ENCODE data around the gene SAMD9. TPM values are rescaled to one million over a fixed set of nuclear protein-coding genes. Genes with fewer than 3 reads are reported as not detected.

SAMD9 gene
- total and polyA plus RNA-seq, 2 donors (not counting 3 experiments of a cell fraction or from before 2014, with no cell fraction given) = 0.92 to 6.8 TPM

DNA sequence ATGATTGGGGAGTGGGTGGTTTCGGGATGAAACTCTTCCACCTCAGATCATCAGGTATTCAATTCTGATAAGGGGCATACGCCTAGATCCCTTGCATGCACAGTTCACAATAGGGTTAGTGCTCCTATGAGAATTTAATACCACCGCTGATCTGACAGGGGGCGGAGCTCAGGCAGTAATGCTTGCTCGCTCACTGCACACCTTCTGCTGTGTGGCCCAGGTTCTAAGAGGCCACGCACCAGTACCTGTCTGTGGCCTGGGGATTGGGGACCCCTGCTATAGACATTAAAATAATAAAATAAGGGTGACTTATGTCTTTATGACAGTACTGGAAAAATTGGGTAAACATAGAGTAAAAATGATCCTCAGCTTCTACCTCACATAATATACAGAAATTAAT lies 66.1 kb downstream of the SAMD9 start:
- Histone ChIP-seq H3K9me1 (replicated peaks; ENCODE audit: control insufficient read depth, extremely low read depth, insufficient read depth, low read length) (no peaks in the 10 kb centered on the region), H3K27ac (ENCODE audit: insufficient read depth, low read depth, low read length) (no peak overlapping the region), H3K79me2 (ENCODE audit: control insufficient read depth, insufficient read depth, low read length) (no peaks in the 10 kb centered on the region), H3K9me3 (replicated peaks; ENCODE audit: control insufficient read depth, insufficient read depth, low read length) (no peaks in the 10 kb centered on the region), H3K4me1 (ENCODE audit: control insufficient read depth, extremely low read depth, insufficient read depth, low read length) (no peaks in the 10 kb centered on the region), H4K20me1 (replicated peaks; ENCODE audit: control insufficient read depth, extremely low read depth, insufficient read depth, low read length) (no peaks in the 10 kb centered on the region), H3K4me2 (ENCODE audit: insufficient read depth, low read length) (no peak overlapping the region), H3K36me3 (ENCODE audit: control insufficient read depth in 2 of 2, extremely low read depth in 1 of 2, insufficient read depth in 2 of 2, low read length in 2 of 2) (no peaks in the 10 kb centered on the region), H3K4me3 (replicated peaks in 1 of 3; ENCODE audit: insufficient read depth in 1 of 3, low read depth in 1 of 3, low read length in 3 of 3) (no peak overlapping the region), H2AFZ (ENCODE audit: low read depth, low read length) (no peak overlapping the region), H3K9ac (replicated peaks; ENCODE audit: extremely low read depth, insufficient read depth, low read length) (no peak overlapping the region), H3K27me3 (ENCODE audit: control insufficient read depth in 2 of 2, insufficient read depth in 2 of 2, low read length in 2 of 2) (no peaks in the 10 kb centered on the region)
- TF ChIP-seq FOS (IDR thresholded peaks at IDR 0.05; ENCODE audit: borderline replicate concordance, insufficient read depth, low read length) (no peak), POLR2A (IDR thresholded peaks at IDR 0.05; ENCODE audit: low read depth, low read length) (no peak), JUN (IDR thresholded peaks at IDR 0.05; ENCODE audit: borderline replicate concordance, insufficient read depth, insufficient read length, low read depth) (no peak), MYC (IDR thresholded peaks at IDR 0.05; ENCODE audit: low read depth, low read length) (no peak), GATA2 (IDR thresholded peaks at IDR 0.05; ENCODE audit: insufficient read depth, insufficient read length, low read depth, low read length) (no peak), POLR2AphosphoS5 (IDR thresholded peaks at IDR 0.05; ENCODE audit: insufficient read depth, low read depth, low read length) (no peak), EZH2 (IDR thresholded peaks at IDR 0.05; ENCODE audit: borderline replicate concordance, low read depth, low read length, severe bottlenecking) (no peak)
- TF ChIP-seq, protein P1, sequence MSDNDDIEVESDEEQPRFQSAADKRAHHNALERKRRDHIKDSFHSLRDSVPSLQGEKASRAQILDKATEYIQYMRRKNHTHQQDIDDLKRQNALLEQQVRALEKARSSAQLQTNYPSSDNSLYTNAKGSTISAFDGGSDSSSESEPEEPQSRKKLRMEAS (IDR thresholded peaks at IDR 0.05; ENCODE audit: insufficient read depth, insufficient read length) = no peak
- TF ChIP-seq, protein P2, sequence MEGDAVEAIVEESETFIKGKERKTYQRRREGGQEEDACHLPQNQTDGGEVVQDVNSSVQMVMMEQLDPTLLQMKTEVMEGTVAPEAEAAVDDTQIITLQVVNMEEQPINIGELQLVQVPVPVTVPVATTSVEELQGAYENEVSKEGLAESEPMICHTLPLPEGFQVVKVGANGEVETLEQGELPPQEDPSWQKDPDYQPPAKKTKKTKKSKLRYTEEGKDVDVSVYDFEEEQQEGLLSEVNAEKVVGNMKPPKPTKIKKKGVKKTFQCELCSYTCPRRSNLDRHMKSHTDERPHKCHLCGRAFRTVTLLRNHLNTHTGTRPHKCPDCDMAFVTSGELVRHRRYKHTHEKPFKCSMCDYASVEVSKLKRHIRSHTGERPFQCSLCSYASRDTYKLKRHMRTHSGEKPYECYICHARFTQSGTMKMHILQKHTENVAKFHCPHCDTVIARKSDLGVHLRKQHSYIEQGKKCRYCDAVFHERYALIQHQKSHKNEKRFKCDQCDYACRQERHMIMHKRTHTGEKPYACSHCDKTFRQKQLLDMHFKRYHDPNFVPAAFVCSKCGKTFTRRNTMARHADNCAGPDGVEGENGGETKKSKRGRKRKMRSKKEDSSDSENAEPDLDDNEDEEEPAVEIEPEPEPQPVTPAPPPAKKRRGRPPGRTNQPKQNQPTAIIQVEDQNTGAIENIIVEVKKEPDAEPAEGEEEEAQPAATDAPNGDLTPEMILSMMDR (IDR thresholded peaks at IDR 0.05; ENCODE audit: extremely low read depth in 1 of 2, insufficient read depth in 1 of 2, low read depth in 1 of 2, low read length in 2 of 2) = no peak
- ChIA-PET POLR2A (no interaction called here), CTCF (interaction anchor here (1.0 kb wide), 1 partner anchor 356 kb away, joined by 3 read pairs; no protein-coding TSS in a partner anchor)
- intact Hi-C loops (cut with micrococcal nuclease) (no loop called here), dilution Hi-C loops (cut with MboI; ENCODE audit: extremely low pct_ligation_motif_present, low sequenced_read_pairs) (no loop called here)
- no TSS peak for BruUV-seq (replicated peaks)
- FAIRE-seq = no peak
- DNase-seq (ENCODE audit: low read depth, low spot score) = no peak

Other genes starting within 250 kb of the SAMD9 start
- 10.5 and 14.9 TPM in 2 replicates for gene SAMD9L, start 30.4 kb upstream of the SAMD9 start, total RNA-seq
- gene SAMD9L, start 30.4 kb upstream of the SAMD9 start, polyA plus RNA-seq = 1.9 and 2.7 TPM in 2 replicates
- gene HEPACAM2, start 108.5 kb upstream of the SAMD9 start, total RNA-seq = not detected in 2 replicates
- not detected in 2 replicates for gene HEPACAM2, start 108.5 kb upstream of the SAMD9 start, polyA plus RNA-seq
- 23.9 and 25.6 TPM in 2 replicates for gene VPS50, start 114.4 kb upstream of the SAMD9 start, total RNA-seq
- 4.8 and 6.6 TPM in 2 replicates for gene VPS50, start 114.4 kb upstream of the SAMD9 start, polyA plus RNA-seq